Neural cell (in vitro differentiated cells): ENCODE results near the gene NPAS3.

Source experiments
- CTCF ChIP-seq: fragments of 450-650 bp; IDR thresholded peaks from 2 replicates; pipeline ENCODE4 v1.5.1; 2014; ENCODE audit warnings: antibody characterized with exemption, mild to moderate bottlenecking, moderate library complexity; ENCODE audit not compliant: poor library complexity, severe bottlenecking
- EP300 ChIP-seq: fragments of 450-650 bp; conservative IDR thresholded peaks from 2 replicates; pipeline ENCODE4 v1.6.1; 2014; ENCODE audit warnings: antibody characterized with exemption, mild to moderate bottlenecking, moderate library complexity; ENCODE audit not compliant: poor library complexity, severe bottlenecking
- MXI1 ChIP-seq: fragments of 450-650 bp; conservative IDR thresholded peaks from 2 replicates; pipeline ENCODE4 v1.6.1; 2014; ENCODE audit warnings: antibody characterized with exemption, mild to moderate bottlenecking; ENCODE audit not compliant: poor library complexity, severe bottlenecking
- POLR2AphosphoS5 ChIP-seq: IDR thresholded peaks from 2 replicates; pipeline ENCODE4 v1.6.1; 2012
- RAD21 ChIP-seq: fragments of 450-650 bp; conservative IDR thresholded peaks from 2 replicates; pipeline ENCODE4 v1.6.1; 2014; ENCODE audit warnings: antibody characterized with exemption, mild to moderate bottlenecking, moderate library complexity
- REST ChIP-seq: IDR thresholded peaks from 2 replicates; pipeline ENCODE4 v1.6.1; 2012; ENCODE audit warnings: borderline replicate concordance
- TAF1 ChIP-seq: IDR thresholded peaks from 2 replicates; pipeline ENCODE4 v1.6.1; 2012; ENCODE audit warnings: low read depth

- TF ChIP-seq CTCF: no peak
- TF ChIP-seq REST: no peak
- TF ChIP-seq POLR2AphosphoS5: no peak
- TF ChIP-seq EP300: no peak
- TF ChIP-seq RAD21: no peak
- no peak for TF ChIP-seq MXI1
- no peak for TF ChIP-seq TAF1
Observed at GRCh38 chr14:33070475-33070874, 131.8 kb downstream of the NPAS3 start.
